ENCODE measurements around the gene POSTN. TPM values are rescaled to one million over a fixed set of nuclear protein-coding genes. Genes with fewer than 3 reads are reported as not detected.

Gene POSTN
- total RNA-seq, result not detected

DNA sequence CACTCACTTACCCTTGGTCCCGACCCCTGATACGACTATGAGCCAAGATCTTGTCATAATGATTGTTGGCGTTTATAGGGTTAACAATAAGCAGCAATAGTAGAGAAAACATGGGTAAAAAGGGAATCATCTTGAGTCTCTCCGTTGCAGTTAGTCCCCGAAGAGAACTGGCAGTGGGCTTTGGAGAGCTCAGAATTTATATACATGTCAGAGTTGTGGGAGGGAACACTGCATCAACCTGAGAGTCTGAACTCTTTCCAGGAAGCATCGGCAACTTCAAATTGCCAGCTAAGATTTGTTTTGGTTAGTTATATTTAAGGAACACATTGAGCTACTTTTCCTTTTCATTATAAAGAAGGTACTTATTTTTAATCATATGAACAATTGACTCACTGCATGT, at the start of gene POSTN:
Gene POSTN (minus strand): TSS at position 172 of the 400 bp plus-strand sequence. CDS start 42 bp downstream, at position 130.
- H3K4me1 Mint-ChIP-seq, result no peaks in the 10 kb centered on the region
- no peak for DNase-seq
- ChIA-PET CTCF (no interaction called here), POLR2A (no interaction called here)
- no peak within 1 kb of the TSS for H3K4me3 Mint-ChIP-seq
- no peaks in the 10 kb centered on the region for H3K27me3 Mint-ChIP-seq
- no peaks in the 10 kb centered on the region for H3K36me3 Mint-ChIP-seq (ENCODE audit: low read depth)
- H3K9me3 Mint-ChIP-seq, result no peaks in the 10 kb centered on the region
- H3K27ac Mint-ChIP-seq, result no peak within 1 kb of the TSS

DNA sequence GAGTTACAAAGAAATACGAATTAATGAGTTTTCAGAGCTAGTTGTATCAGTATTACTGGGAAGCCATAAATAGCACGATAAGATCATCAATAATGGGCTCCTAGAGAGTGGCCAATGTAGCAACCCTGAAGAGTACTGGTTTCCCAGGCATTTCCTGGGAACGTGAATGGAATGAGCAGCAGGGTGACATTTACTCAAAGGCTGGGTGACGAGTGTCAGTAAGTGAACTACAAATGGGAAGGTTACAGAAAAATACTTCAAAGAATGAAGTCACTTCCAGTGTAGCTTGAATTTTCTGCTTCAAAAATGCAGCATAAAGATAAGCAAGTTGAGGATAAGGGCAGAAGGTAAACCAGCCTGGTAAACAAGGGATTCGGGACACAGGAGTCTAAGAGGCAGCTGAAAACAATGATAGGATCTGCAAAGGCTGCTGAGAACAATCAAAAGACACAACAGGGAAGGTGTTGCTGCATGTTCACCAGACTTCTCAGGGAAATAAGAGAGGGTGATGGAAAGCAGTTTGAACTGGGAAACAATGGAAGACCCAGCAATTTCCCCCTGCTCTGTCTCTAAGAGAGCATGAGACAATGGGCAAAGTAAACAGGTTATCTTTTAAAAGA, 48.6 kb upstream of the POSTN start:
- H3K27me3 Mint-ChIP-seq, result no peaks in the 10 kb centered on the region

DNA sequence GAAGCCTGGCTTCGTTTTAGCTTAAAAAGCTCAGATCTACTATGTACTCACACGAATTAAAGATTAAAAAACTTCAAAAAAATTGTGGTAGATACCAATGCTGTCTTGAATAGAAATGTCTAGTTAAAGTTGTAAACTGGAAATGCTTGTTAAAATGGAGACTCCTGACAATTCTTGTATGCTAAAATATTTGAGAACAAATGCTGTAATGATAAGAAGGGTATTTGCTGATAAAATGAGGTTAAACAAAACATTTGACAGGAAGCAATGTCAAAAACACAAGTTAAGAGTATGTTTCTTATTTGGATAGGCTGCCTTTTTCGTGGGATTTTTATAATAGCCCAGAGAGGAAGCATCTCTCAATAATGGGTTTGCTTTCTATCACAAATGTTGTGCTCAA, 48.0 kb upstream of the POSTN start:
- CTCF ChIA-PET, result no interaction called here

More for the DNA sequence above, 48.6 kb upstream of the POSTN start:
- H3K36me3 Mint-ChIP-seq (ENCODE audit: low read depth), result no peaks in the 10 kb centered on the region
- no peak for DNase-seq
- peaks cover 4% of the 10 kb centered on the region for H3K9me3 Mint-ChIP-seq
- H3K27ac Mint-ChIP-seq, result no peak overlapping the region
- no peaks in the 10 kb centered on the region for H3K4me1 Mint-ChIP-seq
- ChIA-PET POLR2A (no interaction called here), CTCF (no interaction called here)
- H3K4me3 Mint-ChIP-seq, result no peak overlapping the region

DNA sequence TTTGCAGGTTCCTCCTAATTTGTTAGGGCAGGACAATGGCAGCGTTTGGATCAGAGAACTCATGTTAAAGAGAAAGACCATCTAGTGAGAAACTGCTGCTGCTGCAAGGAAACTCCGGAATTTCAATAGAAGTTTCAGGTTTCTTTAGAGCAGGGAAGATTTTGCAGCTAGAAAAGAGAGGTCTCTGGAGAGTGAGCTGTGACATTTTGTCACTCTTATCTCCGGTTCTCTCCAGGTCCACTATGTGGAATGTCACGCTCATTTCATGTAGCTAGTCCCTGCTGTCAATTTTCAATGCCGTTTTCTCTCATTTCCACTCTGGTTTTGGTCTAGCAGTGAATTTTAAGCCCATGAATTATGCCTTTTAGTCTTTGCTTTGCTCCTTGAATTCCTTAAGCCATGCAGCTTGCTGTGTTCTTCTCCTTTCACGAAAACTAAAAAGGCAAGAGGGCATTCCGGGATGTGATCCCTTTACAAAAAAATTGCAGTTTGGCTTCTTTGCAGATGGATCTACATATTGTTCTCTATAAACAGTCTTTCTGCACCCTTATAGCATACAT, 46.7 kb upstream of the POSTN start:
- ChIA-PET POLR2A (no interaction called here), CTCF (no interaction called here)
- DNase-seq, result no peak
- Mint-ChIP-seq H3K9me3 (peaks cover 4% of the 10 kb centered on the region), H3K27ac (no peak overlapping the region), H3K27me3 (no peaks in the 10 kb centered on the region), H3K4me3 (no peak overlapping the region), H3K36me3 (ENCODE audit: low read depth) (no peaks in the 10 kb centered on the region), H3K4me1 (no peaks in the 10 kb centered on the region)

More for the DNA sequence above, 48.0 kb upstream of the POSTN start:
- H3K27ac Mint-ChIP-seq, result no peak overlapping the region
- H3K4me1 Mint-ChIP-seq, result no peaks in the 10 kb centered on the region
- POLR2A ChIA-PET, result no interaction called here
- H3K27me3 Mint-ChIP-seq, result no peaks in the 10 kb centered on the region
- no peaks in the 10 kb centered on the region for H3K36me3 Mint-ChIP-seq (ENCODE audit: low read depth)
- H3K9me3 Mint-ChIP-seq, result peaks cover 4% of the 10 kb centered on the region
- H3K4me3 Mint-ChIP-seq, result no peak overlapping the region
- DNase-seq, result no peak

DNA sequence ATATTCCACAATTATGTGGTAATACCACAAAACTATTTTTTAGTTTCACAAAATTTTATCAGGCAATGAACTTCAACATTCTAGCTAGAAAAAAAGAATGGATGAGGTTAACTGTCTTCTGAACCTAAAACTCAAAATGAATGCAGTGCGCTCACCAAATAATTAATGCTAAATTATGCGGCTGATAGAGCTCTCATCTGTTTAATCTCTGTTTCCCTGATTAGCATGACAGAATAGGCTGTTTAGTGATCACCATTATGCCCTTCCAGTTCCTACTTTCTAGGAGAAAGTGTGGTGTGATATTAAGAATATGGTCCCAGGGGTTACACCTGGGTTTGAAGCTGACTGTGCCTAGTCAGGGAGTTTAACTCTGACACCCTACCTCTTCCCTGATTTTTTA, 42.8 kb upstream of the POSTN start:
- no peak overlapping the region for H3K27ac Mint-ChIP-seq
- CTCF ChIA-PET, result no interaction called here
- POLR2A ChIA-PET, result no interaction called here
- H3K4me1 Mint-ChIP-seq, result no peaks in the 10 kb centered on the region
- DNase-seq, result no peak
- H3K36me3 Mint-ChIP-seq (ENCODE audit: low read depth), result no peaks in the 10 kb centered on the region
- H3K4me3 Mint-ChIP-seq, result no peak overlapping the region
- peaks cover 4% of the 10 kb centered on the region for H3K9me3 Mint-ChIP-seq
- H3K27me3 Mint-ChIP-seq, result no peaks in the 10 kb centered on the region

- ChIA-PET CTCF (interaction anchor here (0.5 kb wide), 1 partner anchor 942 kb away, joined by 4 read pairs; no protein-coding TSS in a partner anchor), POLR2A (no interaction called here)
- H3K27ac Mint-ChIP-seq, result no peak overlapping the region
- no peak for DNase-seq
- H3K27me3 Mint-ChIP-seq, result no peaks in the 10 kb centered on the region
- no peaks in the 10 kb centered on the region for H3K36me3 Mint-ChIP-seq (ENCODE audit: low read depth)
- H3K9me3 Mint-ChIP-seq, result peaks cover 2% of the 10 kb centered on the region
- H3K4me3 Mint-ChIP-seq, result no peak overlapping the region
- no peaks in the 10 kb centered on the region for H3K4me1 Mint-ChIP-seq
These were observed 41.9 kb upstream of the POSTN start for GRCh38 chr13:37640499-37640898.

DNA sequence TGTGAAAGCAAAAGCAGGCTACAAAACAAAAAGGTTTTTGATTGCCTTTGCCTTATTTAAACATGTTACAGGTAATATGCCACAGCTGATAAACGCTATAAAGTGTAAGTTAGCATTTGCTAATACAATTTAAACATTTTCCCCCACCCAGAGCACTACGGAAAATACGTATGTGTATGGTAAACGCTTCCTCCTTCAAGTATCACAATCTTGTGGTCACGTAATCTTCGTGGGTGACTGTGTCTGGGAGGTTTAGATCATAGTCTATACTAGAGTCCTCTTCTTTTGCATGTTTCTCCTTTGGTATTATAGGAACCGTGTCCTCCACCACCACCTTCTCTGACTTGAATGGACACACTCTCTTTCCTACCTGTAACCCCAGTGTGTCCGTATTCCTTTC, 38.1 kb upstream of the POSTN start:
- no peak for DNase-seq
- Mint-ChIP-seq H3K9me3 (no peaks in the 10 kb centered on the region), H3K27ac (no peak overlapping the region), H3K4me1 (no peaks in the 10 kb centered on the region), H3K27me3 (no peaks in the 10 kb centered on the region), H3K36me3 (ENCODE audit: low read depth) (no peaks in the 10 kb centered on the region), H3K4me3 (no peak overlapping the region)
- ChIA-PET CTCF (no interaction called here), POLR2A (no interaction called here)

DNA sequence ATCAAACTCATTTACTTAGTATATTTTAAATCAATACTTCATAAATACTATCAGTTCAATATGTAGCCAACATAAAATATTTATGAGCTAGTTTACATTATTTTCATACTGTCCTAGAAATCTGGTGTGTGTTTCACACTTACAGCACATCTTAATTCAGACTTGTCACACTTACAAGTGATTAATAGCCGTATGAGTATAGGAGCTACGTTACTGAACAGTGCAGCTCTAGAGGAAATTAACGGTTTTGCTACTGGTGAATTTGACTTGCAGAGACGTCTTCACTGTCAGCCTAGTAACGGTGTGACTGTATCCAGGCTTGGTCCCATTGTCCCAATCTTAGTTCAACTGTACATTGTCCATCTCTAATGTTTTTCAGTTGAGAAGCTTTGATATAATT, 33.7 kb upstream of the POSTN start:
- H3K9me3 Mint-ChIP-seq, result no peaks in the 10 kb centered on the region
- ChIA-PET CTCF (no interaction called here), POLR2A (no interaction called here)

GRCh38 chr13:37627428-37627827, 28.9 kb upstream of the POSTN start:
- H3K4me3 Mint-ChIP-seq, result no peak overlapping the region
- DNase-seq, result no peak
- no peaks in the 10 kb centered on the region for H3K36me3 Mint-ChIP-seq (ENCODE audit: low read depth)
- ChIA-PET CTCF (no interaction called here), POLR2A (no interaction called here)
- no peaks in the 10 kb centered on the region for H3K4me1 Mint-ChIP-seq
- H3K27ac Mint-ChIP-seq, result no peak overlapping the region
- no peaks in the 10 kb centered on the region for H3K9me3 Mint-ChIP-seq
- H3K27me3 Mint-ChIP-seq, result no peaks in the 10 kb centered on the region

More for the DNA sequence above, 33.7 kb upstream of the POSTN start:
- DNase-seq, result no peak
- no peak overlapping the region for H3K4me3 Mint-ChIP-seq
- H3K27ac Mint-ChIP-seq, result no peak overlapping the region
- no peaks in the 10 kb centered on the region for H3K36me3 Mint-ChIP-seq (ENCODE audit: low read depth)
- no peaks in the 10 kb centered on the region for H3K27me3 Mint-ChIP-seq
- no peaks in the 10 kb centered on the region for H3K4me1 Mint-ChIP-seq

GRCh38 chr13:37621811-37622361, 23.3 kb upstream of the POSTN start:
- ChIA-PET CTCF (no interaction called here), POLR2A (no interaction called here)
- H3K27me3 Mint-ChIP-seq, result no peaks in the 10 kb centered on the region
- no peak overlapping the region for H3K27ac Mint-ChIP-seq
- no peak for DNase-seq
- no peak overlapping the region for H3K4me3 Mint-ChIP-seq
- no peaks in the 10 kb centered on the region for H3K4me1 Mint-ChIP-seq
- H3K36me3 Mint-ChIP-seq (ENCODE audit: low read depth), result no peaks in the 10 kb centered on the region
- H3K9me3 Mint-ChIP-seq, result peaks cover 2% of the 10 kb centered on the region

DNA sequence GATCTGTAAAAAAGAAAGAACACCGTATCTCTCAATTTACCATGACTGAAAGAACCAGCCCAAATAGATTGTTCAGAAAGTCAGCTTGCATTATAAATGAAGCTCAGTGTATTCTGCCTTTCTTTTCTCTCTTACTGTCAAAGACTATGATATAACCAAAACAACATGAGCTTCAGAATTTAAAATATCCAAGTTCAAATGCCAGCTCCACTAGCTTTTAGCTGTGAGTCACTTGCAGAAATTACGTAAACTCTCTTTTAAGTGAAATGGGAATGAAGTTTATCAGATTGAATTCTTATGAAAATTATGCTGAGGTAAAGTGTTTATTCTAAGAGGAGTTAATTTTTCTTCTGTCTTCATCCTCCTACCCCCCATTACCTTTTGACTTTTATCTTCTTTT, 20.0 kb upstream of the POSTN start:
- POLR2A ChIA-PET, result no interaction called here
- CTCF ChIA-PET, result no interaction called here
- no peak overlapping the region for H3K27ac Mint-ChIP-seq
- H3K4me1 Mint-ChIP-seq, result no peaks in the 10 kb centered on the region
- no peak for DNase-seq
- no peak overlapping the region for H3K4me3 Mint-ChIP-seq
- H3K9me3 Mint-ChIP-seq, result peaks cover 2% of the 10 kb centered on the region
- no peaks in the 10 kb centered on the region for H3K36me3 Mint-ChIP-seq (ENCODE audit: low read depth)
- no peaks in the 10 kb centered on the region for H3K27me3 Mint-ChIP-seq

DNA sequence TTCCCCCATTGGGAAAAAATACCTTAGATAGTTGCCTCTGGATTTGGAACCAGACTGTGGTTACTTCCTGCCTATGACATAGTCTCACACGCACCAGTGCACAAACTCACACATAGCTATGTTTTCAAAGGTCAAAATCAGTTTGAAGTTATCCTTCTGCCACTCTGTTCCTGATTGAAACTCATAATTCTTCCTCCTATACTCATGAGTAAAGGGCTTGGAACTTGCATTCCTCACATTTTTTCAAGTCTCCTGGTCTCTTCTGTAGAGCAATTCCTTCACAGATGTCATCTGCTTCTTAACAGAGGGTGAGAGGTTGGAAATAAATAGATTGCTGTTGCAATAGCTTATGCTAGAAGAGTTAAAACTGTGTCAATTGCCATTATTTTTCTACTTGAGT, 18.6 kb upstream of the POSTN start:
- peaks cover 2% of the 10 kb centered on the region for H3K9me3 Mint-ChIP-seq
- H3K27ac Mint-ChIP-seq, result no peak overlapping the region
- H3K4me3 Mint-ChIP-seq, result no peak overlapping the region
- no peaks in the 10 kb centered on the region for H3K27me3 Mint-ChIP-seq
- POLR2A ChIA-PET, result no interaction called here
- H3K4me1 Mint-ChIP-seq, result no peaks in the 10 kb centered on the region
- no peaks in the 10 kb centered on the region for H3K36me3 Mint-ChIP-seq (ENCODE audit: low read depth)
- DNase-seq, result no peak
- CTCF ChIA-PET, result no interaction called here

GRCh38 chr13:37616131-37616530, 17.6 kb upstream of the POSTN start:
- no peaks in the 10 kb centered on the region for H3K27me3 Mint-ChIP-seq
- H3K9me3 Mint-ChIP-seq, result peaks cover 2% of the 10 kb centered on the region
- CTCF ChIA-PET, result no interaction called here

GRCh38 chr13:37615276-37615675, 16.7 kb upstream of the POSTN start:
- Mint-ChIP-seq H3K27me3 (no peaks in the 10 kb centered on the region), H3K4me3 (no peak overlapping the region), H3K9me3 (peaks cover 2% of the 10 kb centered on the region), H3K4me1 (no peaks in the 10 kb centered on the region), H3K36me3 (ENCODE audit: low read depth) (no peaks in the 10 kb centered on the region), H3K27ac (no peak overlapping the region)
- ChIA-PET CTCF (no interaction called here), POLR2A (no interaction called here)
- DNase-seq, result no peak

More at GRCh38 chr13:37616131-37616530, 17.6 kb upstream of the POSTN start:
- no peaks in the 10 kb centered on the region for H3K36me3 Mint-ChIP-seq (ENCODE audit: low read depth)
- no peak overlapping the region for H3K27ac Mint-ChIP-seq
- no peaks in the 10 kb centered on the region for H3K4me1 Mint-ChIP-seq
- POLR2A ChIA-PET, result no interaction called here
- H3K4me3 Mint-ChIP-seq, result no peak overlapping the region
- no peak for DNase-seq

All from activated CD4-positive, alpha-beta memory T cell treated with anti-CD3 and anti-CD28 coated beads, Interleukin-2, amount 10 ng/mL, durations not matched to agents 7 days and 5 days (primary cell).